IMR-90 (cell line): ENCODE measurements around the gene LIMS2. TPM values are rescaled to one million over a fixed set of nuclear protein-coding genes. Genes with fewer than 3 reads are reported as not detected.

Experiments
- ATAC-seq: fragments of 200-7000 bp; cut with Tn5 transposase; 2 replicates; pipeline ENCODE4 v1.9.1; 2020; ENCODE audit warnings: low read depth, mild to moderate bottlenecking, moderate library complexity
- BruUV-seq: library from RNA; stranded (reverse); fragments of 400-500 nt; replicated peaks from 2 replicates; lab custom pipeline; 2021; lab: Mats Ljungman, UMichigan
- CTCF ChIA-PET: fragments of 300-600 bp; formaldehyde crosslinking; extraction: SDS; loops from one replicate; lab custom pipeline; 2021; ENCODE audit warnings: antibody characterized with exemption; lab: Yijun Ruan, JAX
- POLR2A ChIA-PET: fragments of 300-600 bp; sonication (Branson Sonifier 250); formaldehyde crosslinking; loops from one replicate; lab custom pipeline; 2022; ENCODE audit warnings: antibody characterized with exemption; ENCODE audit not compliant: unreplicated experiment; lab: Charles Lee
- DNase-seq: peaks from one replicate; pipeline ENCODE4 v3.0.0; 2013
- H2AFZ ChIP-seq: replicated peaks from 2 replicates; pipeline ENCODE3; 2013; ENCODE audit warnings: low read length, mild to moderate bottlenecking; ENCODE audit not compliant: poor library complexity
- H2AK5ac ChIP-seq: 2 replicates; pipeline ENCODE4 v1.6.1; 2013; ENCODE audit warnings: low read depth, low read length, inconsistent platforms
- H2AK9ac ChIP-seq: replicated peaks from 2 replicates; pipeline ENCODE3; 2013; ENCODE audit warnings: mild to moderate bottlenecking, low read depth, low read length, moderate library complexity; ENCODE audit not compliant: poor library complexity
- H2BK120ac ChIP-seq: 2 replicates; pipeline ENCODE4 v1.6.1; 2013; ENCODE audit warnings: low read depth, low read length, inconsistent platforms
- H2BK15ac ChIP-seq: 3 replicates; pipeline ENCODE4 v1.6.1; 2013; ENCODE audit warnings: low read depth, low read length, inconsistent platforms
- H2BK20ac ChIP-seq: 2 replicates; pipeline ENCODE4 v1.6.1; 2013; ENCODE audit warnings: low read depth, mild to moderate bottlenecking, inconsistent platforms, low read length, moderate library complexity
- H2BK5ac ChIP-seq: 2 replicates; pipeline ENCODE4 v1.6.1; 2013; ENCODE audit warnings: mild to moderate bottlenecking, low read depth, low read length, inconsistent platforms; ENCODE audit not compliant: poor library complexity, severe bottlenecking
- H3K14ac ChIP-seq: replicated peaks from 2 replicates; pipeline ENCODE4 v1.6.1; 2013; ENCODE audit warnings: low read depth, low read length, inconsistent platforms
- H3K18ac ChIP-seq: 2 replicates; pipeline ENCODE4 v1.6.1; 2013; ENCODE audit warnings: low read depth, low read length, control low read depth
- H3K23ac ChIP-seq: 2 replicates; pipeline ENCODE4 v1.6.1; 2013; ENCODE audit warnings: low read depth, low read length, inconsistent platforms
- H3K27ac ChIP-seq: 2 replicates; pipeline ENCODE4 v1.5.1; 2013; ENCODE audit warnings: mild to moderate bottlenecking, control low read depth, low read length; ENCODE audit not compliant: insufficient read depth
- H3K27me3 ChIP-seq: 2 replicates; pipeline ENCODE4 v1.6.1; 2013; ENCODE audit warnings: low read length; ENCODE audit not compliant: control insufficient read depth, insufficient read depth
- H3K36me3 ChIP-seq: 2 replicates; pipeline ENCODE4 v1.6.1; 2013; ENCODE audit warnings: low read length, mixed read lengths; ENCODE audit not compliant: control insufficient read depth, insufficient read depth
- H3K4ac ChIP-seq: 2 replicates; pipeline ENCODE4 v1.6.1; 2013; ENCODE audit warnings: low read depth, low read length, inconsistent platforms
- H3K4me1 ChIP-seq: 2 replicates; pipeline ENCODE4 v1.6.1; 2013; ENCODE audit warnings: low read length, mixed read lengths; ENCODE audit not compliant: control insufficient read depth, insufficient read depth
- H3K4me2 ChIP-seq: 2 replicates; pipeline ENCODE4 v1.6.1; 2013; ENCODE audit warnings: low read depth, mild to moderate bottlenecking, control low read depth, low read length, moderate library complexity
- H3K4me3 ChIP-seq: 2 replicates; pipeline ENCODE4 v1.5.1; 2013; ENCODE audit warnings: low read depth, mild to moderate bottlenecking, control low read depth, low read length, moderate library complexity; ENCODE audit not compliant: insufficient read depth
- H3K56ac ChIP-seq: 2 replicates; pipeline ENCODE4 v1.6.1; 2013; ENCODE audit warnings: low read length, inconsistent platforms; ENCODE audit not compliant: insufficient read depth; ENCODE audit errors: extremely low read depth
- H3K79me1 ChIP-seq, 2 experiments: 2 replicates each; pipeline ENCODE4 v1.6.1; 2013; ENCODE audit warnings: low read length in 2 of 2, inconsistent platforms in 1 of 2, low read depth in 1 of 2
- H3K9ac ChIP-seq: 2 replicates; pipeline ENCODE4 v1.6.1; 2013; ENCODE audit warnings: low read depth, low read length, control low read depth
- H3K9me1 ChIP-seq: 2 replicates; pipeline ENCODE4 v1.6.1; 2013; ENCODE audit warnings: low read length, inconsistent platforms; ENCODE audit not compliant: insufficient read depth
- H3K9me3 ChIP-seq: 2 replicates; pipeline ENCODE4 v1.6.1; 2013; ENCODE audit warnings: low read length; ENCODE audit not compliant: control insufficient read depth, insufficient read depth
- H4K20me1 ChIP-seq: 2 replicates; pipeline ENCODE4 v1.6.1; 2013; ENCODE audit warnings: low read length, inconsistent platforms; ENCODE audit not compliant: insufficient read depth
- H4K5ac ChIP-seq: 2 replicates; pipeline ENCODE4 v1.6.1; 2013; ENCODE audit warnings: mild to moderate bottlenecking, low read depth, low read length, control low read depth
- H4K8ac ChIP-seq, 2 experiments: 2 replicates each; pipeline ENCODE4 v1.6.1; 2013; ENCODE audit warnings: low read depth in 2 of 2, low read length in 2 of 2, control low read depth in 1 of 2, inconsistent platforms in 1 of 2
- H4K91ac ChIP-seq: 2 replicates; pipeline ENCODE4 v1.6.1; 2013; ENCODE audit warnings: low read depth, low read length, inconsistent platforms; ENCODE audit not compliant: insufficient read depth
- BHLHE40 ChIP-seq: fragments of 150-350 bp; IDR thresholded peaks from 2 replicates; pipeline ENCODE4 v1.6.1; 2016; ENCODE audit warnings: mild to moderate bottlenecking, low read depth, low read length
- FOS ChIP-seq: fragments of 150-350 bp; IDR thresholded peaks from 2 replicates; pipeline ENCODE4 v1.6.1; 2016; ENCODE audit warnings: low read depth, low read length
- MAFK ChIP-seq: IDR thresholded peaks from 2 replicates; pipeline ENCODE4 v1.6.1; 2012; ENCODE audit warnings: low read depth, low read length, improper control_type of control experiment
- RCOR1 ChIP-seq: IDR thresholded peaks from 2 replicates; pipeline ENCODE4 v1.6.1; 2012; ENCODE audit warnings: mild to moderate bottlenecking, low read length, improper control_type of control experiment; ENCODE audit not compliant: insufficient replicate concordance
- RFX5 ChIP-seq: IDR thresholded peaks from 2 replicates; pipeline ENCODE4 v1.8.0; 2012; ENCODE audit warnings: low read depth, mild to moderate bottlenecking, low read length, moderate library complexity
- WGBS, 2 experiments: methylation state at CpG; one replicate each; pipeline versions ENCODE4 v1.1.5 to v1.1.7; 2013; ENCODE audit warnings: missing lambda C conversion rate in 2 of 2; ENCODE audit not compliant: insufficient read length in 1 of 2; ENCODE audit errors: extremely low coverage in 2 of 2; 5-methylcytosine and 5-hydroxymethylcytosine counted together
- dilution Hi-C: fragments of 300-500 bp; cut with HindIII; formaldehyde crosslinking; loops from one replicate; pipeline ENCODE4 v1.14.3; 2018; ENCODE audit warnings: low sequenced_read_pairs; ENCODE audit not compliant: unreplicated experiment
- in situ Hi-C: fragments of 300-500 bp; cut with MboI; formaldehyde crosslinking; loops from 3 replicates; pipeline ENCODE4 v1.14.3; 2019; ENCODE audit warnings: low sequenced_read_pairs, inconsistent platforms, mixed read lengths
- intact Hi-C: fragments of 100-400 bp; cut with micrococcal nuclease; formaldehyde crosslinking; loops from 2 replicates; pipeline ENCODE4 v1.10.0; 2022
- polyA plus RNA-seq, 3 experiments: library from polyadenylated mRNA; depleted of rRNA; stranded (reverse); fragments of >200 nt; gene quantifications; 2 replicates each; pipeline ENCODE4 v1.2.3, GENCODE V29; 2012; ENCODE audit warnings: low replicate concordance in 1 of 3
- total RNA-seq: library from RNA; depleted of rRNA; stranded (reverse); fragments of >200 nt; gene quantifications from 2 replicates; pipeline ENCODE4 v1.2.3, GENCODE V29; 2012

LIMS2 gene
- total and polyA plus RNA-seq, 2 of the 4 experiments (the other 2 are of a cell fraction), result 1.3 to 18.8 TPM

DNA sequence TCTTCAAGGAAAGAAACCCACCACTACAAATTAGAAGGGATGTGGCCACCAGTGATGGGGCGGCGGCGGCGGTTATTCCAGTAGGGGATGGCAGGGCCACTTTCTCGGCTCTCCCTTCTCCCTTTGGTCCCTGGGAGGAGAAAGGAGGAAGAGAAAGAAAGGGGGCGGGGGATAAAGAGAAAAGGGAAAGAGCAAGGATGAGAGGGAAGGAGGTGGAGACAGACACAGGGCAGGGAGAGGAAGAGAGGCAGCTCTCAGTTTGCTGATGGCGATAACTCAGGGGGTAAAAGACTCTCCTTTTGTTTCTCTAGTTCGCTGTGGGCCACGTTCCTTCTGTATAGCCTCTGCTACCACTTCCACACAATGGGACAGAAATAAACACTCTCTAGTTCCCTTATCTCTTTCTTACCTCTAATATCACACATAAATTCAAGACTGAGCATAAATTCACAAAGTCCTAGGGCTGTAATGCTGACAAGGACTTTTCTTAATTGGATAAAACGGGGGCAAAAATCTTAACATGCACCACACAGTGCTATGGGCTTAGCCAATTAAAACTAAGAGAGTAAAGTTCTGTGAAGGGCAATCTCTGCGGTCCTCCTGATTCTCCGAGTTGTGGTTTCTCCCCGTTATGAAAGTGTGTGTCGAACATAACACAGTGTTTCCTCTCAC, 40.6 kb upstream of the LIMS2 start:
- Histone ChIP-seq H3K4me3 (no peak overlapping the region), H3K18ac (no peak overlapping the region), H3K4ac (no peak overlapping the region), H3K9me1 (no peaks in the 10 kb centered on the region), H3K27ac (no peak overlapping the region), H3K79me1 (no peaks in the 10 kb centered on the region; a peak in 1 of 4 replicates), H4K8ac (no peak overlapping the region), H4K20me1 (no peaks in the 10 kb centered on the region), H3K56ac (no peak overlapping the region; the same call in 1 of the 2 replicates), H4K5ac (no peak overlapping the region), H2BK20ac (no peak overlapping the region), H3K9ac (no peak overlapping the region), H3K4me1 (no peaks in the 10 kb centered on the region; the same call in 1 of the 2 replicates), H2BK120ac (no peak overlapping the region), H2AK5ac (no peak overlapping the region), H3K23ac (no peak overlapping the region), H2BK15ac (no peak overlapping the region), H2AK9ac (no peak overlapping the region), H3K9me3 (no peaks in the 10 kb centered on the region), H3K36me3 (peaks cover 23% of the 10 kb centered on the region), H3K27me3 (no peaks in the 10 kb centered on the region), H3K4me2 (no peak overlapping the region), H2BK5ac (no peak overlapping the region), H3K14ac (no peak overlapping the region), H4K91ac (no peak overlapping the region), H2AFZ (no peak overlapping the region)
- ATAC-seq, result no peak
- ChIA-PET CTCF (no interaction called here), POLR2A (no interaction called here)
- 90% methylated on average over 7 of the region's 14 CpGs; no CpG with 5 or more reads in 1 of the 2 experiments for WGBS, 2 experiments
- intact Hi-C loops, result no loop called here
- peak; percentile 76 for TF ChIP-seq MAFK
- TF ChIP-seq FOS, result no peak
- no peak for TF ChIP-seq RCOR1
- no peak for TF ChIP-seq RFX5
- no peak for TF ChIP-seq BHLHE40
- no peak for DNase-seq
- in situ Hi-C loops, result no loop called here
- dilution Hi-C loops, result no loop called here
- BruUV-seq, result no TSS peak
